Cortex of kidney (tissue), 1 donor: Measurements from ENCODE around the gene FUT2.
"Not testable (repeated sequence)": the region's sequence is repeated elsewhere in the genome, so short reads cannot be mapped to it uniquely, and the experiment has no call there.

ENCODE experiments used
- DNase-seq: peaks from one replicate; lab custom pipeline; 2025; lab: John Stamatoyannopoulos, UW

The FUT2 gene

GRCh38 chr19:48695743-48696352 lies at the start of gene FUT2:
Gene FUT2, plus strand, starts transcription at chr19:48695971. Its CDS starts 6,986 bp downstream, at chr19:48702957.
- DNase-seq: no peak

DNA sequence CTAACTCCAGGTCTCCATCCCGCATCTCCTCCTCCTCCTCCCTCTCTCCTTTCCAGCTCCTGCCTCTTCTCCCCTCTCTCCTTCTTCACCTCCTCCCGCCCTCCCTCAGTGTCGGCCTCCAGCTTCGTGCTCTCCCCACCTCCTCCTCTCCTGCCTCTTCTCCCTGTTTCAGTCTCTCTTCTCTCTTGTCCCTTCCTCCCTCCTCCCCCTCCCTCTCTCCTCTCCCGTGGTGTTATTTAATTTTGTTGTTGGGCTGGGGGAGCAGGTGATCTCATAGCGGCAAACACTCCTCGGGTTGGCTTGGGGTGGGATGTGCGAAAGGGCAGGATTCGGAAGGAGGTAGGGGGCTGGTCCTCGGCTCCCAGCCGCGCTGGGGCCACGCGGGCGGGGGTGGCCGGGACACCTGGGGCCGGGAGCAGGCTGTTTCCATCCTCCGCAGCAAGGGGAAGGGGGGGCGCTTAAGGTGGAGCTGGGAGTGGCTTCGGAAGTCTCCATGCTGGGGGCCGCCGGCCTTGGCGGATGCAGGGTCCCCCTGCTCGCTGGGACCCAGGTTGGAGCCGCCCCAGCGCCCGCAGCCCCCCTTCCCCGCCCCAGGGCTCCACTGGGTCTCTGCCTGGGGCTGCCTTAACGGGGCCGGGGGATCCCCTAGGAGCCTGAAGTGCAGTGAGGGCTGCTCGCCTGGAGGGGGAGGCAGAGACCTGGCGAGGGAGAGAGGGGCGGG lies 49.6 kb upstream of the FUT2 start, which contains the start of gene CA11:
Gene CA11 (minus strand): TSS at position 187 of the 721 bp plus-strand sequence. CDS start 555 bp downstream, outside the sequence.
- DNase-seq: no peak

GRCh38 chr19:48646722-48647216 lies 49.0 kb upstream of the FUT2 start:
- no peak for DNase-seq

GRCh38 chr19:48648134-48648533 lies 47.6 kb upstream of the FUT2 start:
- DNase-seq: no peak

DNA sequence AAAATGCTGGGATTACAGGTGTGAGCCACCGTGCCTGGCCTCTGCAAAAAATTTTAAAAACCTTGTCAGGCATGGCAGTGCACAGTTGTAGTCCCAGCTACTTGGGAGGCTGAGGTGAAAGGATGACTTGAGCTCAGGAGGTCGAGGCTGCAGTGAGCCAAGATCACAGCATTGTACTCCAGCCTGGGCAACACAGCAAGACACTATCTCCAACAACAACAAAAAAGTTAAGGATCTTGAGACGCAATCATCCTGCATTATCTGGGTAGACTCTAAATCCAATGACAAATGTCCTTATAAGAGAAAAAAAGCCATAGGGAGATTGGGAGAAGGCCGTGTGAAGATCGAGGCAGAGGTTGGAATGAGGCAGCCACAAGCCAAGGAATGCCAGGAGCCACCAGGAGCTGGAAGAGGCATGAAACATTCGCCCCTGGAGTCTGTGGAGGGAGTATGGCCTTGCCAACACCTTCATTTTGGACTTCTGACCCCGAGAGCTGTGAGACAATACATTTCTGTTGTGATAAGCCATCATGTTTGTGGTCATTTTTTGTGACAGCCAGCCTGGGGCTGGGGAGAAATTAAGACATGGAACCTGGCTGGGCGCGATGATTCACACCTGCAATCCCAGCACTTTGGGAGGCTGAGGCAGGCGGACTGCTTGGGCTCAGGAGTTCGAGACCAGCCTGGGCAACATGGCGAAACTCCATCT lies 44.6 kb upstream of the FUT2 start:
- no peak for DNase-seq

DNA sequence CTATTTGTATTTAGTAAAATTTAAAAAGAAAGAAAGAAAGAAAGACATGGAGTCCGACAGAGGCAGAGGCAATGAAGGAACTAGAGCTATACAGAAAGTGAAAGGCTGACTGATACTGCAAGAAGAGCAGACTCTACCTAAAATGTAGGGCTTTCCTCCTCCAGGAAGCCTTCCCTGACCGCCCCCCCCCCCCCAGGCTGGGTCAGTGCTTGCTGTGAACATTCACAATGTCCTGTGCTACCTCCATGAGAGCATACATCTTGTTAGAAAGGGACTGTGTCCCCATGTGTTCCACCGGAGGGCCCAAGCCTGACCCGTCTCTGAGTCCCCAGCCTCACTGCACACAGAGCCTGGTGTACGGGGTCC lies 44.1 kb upstream of the FUT2 start:
- no peak for DNase-seq

- DNase-seq: no peak
Measured at GRCh38 chr19:48654299-48655059, 41.3 kb upstream of the FUT2 start.

- DNase-seq: no peak
Measured at GRCh38 chr19:48656840-48657474, 38.8 kb upstream of the FUT2 start.

DNA sequence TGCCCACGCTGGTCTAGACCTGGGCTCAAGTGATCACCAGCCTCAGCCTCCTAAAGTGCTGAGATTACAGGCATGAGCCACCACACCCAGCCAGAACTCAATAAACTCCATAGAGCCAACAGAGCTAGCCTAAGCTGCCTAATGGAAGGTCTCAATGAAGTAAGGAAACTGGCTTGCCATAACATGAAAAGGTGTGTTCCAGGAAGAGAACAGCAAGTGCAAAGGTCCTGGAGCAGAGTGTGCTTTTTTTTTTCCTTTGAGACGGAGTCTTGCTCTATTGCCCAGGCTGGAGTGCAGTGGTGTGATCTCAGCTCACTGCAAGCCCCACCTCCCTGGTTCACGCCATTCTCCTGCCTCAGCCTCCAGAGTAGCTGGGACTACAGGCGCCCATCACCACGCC lies 37.9 kb upstream of the FUT2 start:
- DNase-seq: not testable (repeated sequence)

DNA sequence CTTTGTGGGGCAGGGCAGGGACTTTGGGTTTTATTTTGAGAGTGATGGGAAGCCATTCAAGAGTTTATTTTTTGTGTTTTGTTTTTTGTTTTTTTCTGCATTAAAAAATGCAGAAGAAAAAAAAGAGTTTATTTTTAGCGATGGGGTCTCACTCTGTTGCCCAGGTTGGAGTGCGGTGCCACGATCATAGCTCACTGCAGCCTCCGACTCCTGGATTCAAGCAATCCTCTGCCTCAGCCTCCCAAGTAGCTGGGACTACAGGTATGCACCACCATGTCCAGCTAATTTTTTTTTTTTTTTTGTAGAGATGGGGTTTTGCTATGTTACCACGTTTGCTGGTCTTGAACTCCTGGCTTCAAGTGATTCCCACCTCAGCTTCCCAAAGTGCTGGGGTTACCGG lies 37.3 kb upstream of the FUT2 start:
- no peak for DNase-seq

DNA sequence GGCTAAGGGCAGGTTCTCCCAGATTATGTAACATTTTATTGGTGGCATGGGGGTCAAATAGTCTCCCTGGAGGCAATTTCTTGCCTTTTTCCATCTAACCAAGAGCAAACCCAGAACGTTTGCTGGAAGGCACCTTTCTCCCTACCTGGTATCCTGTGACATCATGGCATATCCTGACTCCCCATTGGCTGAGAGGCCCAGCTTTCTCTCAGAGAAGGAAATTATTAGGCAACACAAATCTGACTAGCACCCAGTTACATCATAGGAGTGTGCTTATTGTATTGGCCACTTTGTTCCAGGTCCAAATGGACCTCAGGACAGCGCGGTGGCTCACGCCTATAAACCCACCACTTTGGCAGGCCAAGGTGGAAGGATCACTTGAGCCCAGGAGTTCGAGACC lies 36.0 kb upstream of the FUT2 start:
- DNase-seq: no peak

DNA sequence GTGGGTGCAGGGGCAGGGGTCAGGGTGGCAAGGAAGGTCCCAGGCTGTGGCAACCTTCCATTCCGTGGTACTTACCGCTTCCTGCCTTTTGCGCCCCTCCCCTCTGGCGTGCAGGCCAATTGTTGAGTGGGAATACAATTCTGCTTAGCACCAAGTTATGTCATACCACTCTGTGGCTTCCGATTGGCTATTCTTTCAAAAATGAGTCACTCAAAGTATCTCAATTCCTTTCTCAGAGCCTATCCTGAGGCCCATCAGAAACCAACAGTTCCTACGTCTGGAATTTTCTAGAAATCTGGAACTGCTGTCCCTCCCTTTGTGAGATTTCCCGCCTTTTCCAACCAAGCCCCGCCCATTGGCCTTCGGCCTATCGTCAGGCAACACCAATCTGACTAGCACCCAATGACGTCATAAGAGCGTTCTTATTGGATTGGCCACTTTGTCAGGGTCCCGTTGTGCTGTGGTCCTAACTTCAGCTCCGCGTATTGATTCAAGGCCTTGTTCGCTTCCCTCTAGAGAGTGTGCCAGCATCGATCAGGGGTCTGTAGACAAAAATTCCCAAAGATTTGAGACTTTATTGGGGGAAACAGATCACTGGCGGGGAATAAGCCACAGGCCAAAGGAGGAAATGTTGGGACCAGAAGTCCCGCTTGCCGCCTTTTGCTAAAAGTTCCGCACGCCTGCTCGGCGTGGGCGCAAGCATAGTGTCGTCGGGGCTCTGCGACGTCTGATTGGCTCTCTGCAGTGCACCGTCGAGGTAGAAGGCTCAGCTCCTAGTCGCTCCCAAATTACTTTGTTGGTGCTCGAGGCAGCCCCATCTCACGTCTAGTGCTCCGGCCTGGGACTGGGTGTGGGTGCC lies 34.7 kb upstream of the FUT2 start:
- DNase-seq: no peak

DNA sequence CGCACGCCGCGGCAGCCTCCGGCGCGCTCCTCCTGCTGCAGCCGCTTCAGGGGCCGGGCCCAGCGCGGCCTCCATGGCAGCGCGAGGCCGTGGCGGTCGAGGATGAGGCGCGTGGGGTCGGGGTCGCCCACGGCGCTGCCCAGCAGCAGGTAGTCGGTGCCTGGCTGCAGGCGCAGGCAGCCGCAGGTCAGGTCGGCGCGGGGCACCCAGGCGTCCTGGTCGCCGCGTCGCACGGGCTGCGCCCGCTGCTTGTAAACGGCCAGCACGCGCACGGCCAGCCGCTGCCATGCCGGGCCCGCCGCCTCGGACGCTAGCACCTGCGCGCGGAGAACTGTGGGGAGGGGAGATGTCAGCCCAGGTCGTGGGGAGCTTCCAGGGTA lies 34.1 kb upstream of the FUT2 start:
- DNase-seq: no peak

DNA sequence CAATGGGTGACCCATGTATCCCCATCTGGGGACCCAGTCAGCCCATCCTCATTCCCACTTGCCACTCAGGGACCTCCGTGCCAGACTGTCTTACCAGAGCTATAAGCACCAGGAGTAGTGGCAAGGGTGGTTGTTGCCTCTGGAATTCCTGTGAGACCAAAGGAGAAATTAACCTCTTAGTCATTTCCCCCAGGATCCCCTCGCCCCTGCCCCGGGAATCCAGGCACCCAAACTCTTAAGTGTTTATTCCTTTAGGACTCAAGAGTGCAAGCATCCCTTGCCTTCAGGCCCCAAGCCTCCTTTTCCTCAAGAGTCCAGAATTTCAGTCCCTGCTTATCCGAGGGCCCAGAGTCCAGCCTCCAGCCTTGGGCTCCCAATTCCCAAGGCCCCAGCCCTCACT lies 32.1 kb upstream of the FUT2 start:
- DNase-seq: no peak

DNA sequence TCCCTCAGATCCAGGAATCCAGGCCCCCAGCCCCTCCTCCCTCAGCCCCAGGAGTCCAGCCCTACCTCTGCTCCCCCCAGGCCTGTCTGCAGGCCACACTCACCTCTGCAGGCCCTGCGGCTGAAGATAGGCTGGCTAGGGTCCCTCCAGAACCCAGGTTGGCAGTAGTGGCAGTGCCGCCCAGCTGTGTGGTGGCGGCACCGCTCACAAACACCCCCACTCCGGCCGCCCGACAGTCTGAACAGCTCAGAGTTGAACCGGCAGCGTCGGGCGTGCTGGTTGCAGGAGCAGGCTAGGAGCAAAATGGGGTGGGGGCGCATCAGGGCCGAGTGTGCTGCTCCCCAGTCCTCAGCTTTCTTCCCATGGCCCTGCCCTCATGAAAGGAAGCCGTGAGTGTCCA lies 31.3 kb upstream of the FUT2 start:
- no peak for DNase-seq

GRCh38 chr19:48665786-48666185 lies 30.0 kb upstream of the FUT2 start:
- no peak for DNase-seq

DNA sequence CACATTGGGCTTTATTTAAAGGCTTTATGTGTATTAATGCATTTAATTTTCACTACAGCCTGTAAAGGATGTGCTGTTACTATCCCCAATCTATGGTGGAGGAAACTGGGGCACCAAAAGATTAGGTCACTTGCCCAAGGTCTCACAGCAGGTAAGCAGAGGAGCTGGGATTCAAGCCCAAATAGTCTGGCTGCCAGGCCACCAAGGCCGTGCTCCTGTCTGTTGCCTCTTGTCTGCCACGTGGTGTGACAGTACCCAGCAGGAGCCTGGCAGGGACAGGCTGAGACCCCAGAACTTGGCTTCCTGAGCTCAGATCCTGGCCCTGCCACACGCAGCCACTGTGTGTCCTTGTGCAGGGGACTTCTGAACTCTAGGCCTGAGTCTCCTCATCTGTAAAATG lies 27.4 kb upstream of the FUT2 start:
- DNase-seq: no peak

GRCh38 chr19:48668761-48669160 lies 27.0 kb upstream of the FUT2 start:
- no peak for DNase-seq

DNA sequence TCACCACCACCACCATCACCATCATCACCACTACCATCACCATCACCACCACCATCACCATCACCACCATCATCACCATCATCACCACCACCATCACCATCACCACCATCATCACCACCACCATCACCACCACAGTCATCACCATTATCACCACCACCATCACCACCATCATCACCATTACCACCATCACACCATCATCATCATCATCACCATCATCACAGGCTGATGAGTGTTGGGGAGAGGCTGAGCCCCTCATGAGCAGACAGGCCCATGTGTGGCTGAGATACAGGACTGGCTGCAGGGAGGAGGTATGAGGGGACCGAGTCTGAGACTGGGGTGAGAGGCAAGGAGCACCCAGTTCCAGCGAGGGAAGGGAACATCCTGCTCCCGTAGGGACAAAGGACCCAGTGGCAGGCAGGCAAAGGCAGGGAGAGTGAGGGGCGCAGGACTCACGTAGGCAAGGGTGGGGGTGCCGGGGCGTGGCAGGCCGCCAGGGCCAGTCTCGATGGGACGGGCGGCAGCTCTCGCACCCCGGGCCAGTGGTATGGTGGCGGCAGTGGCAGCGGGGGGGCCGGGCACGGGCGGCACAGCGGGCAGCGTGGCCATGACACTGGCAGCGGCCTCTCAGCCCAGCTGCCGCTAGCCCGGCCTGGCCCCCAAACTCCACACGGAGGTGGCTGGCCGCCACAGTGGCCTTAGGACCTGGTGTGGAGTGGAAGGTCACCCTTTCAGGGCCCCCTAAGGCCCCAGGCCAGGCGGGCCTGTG lies 25.7 kb upstream of the FUT2 start:
- no peak for DNase-seq
